Measurements from ENCODE around the gene HECW1.
"Not testable (repeated sequence)": the region's sequence is repeated elsewhere in the genome, so short reads cannot be mapped to it uniquely, and the experiment has no call there.

The HECW1 gene

DNA sequence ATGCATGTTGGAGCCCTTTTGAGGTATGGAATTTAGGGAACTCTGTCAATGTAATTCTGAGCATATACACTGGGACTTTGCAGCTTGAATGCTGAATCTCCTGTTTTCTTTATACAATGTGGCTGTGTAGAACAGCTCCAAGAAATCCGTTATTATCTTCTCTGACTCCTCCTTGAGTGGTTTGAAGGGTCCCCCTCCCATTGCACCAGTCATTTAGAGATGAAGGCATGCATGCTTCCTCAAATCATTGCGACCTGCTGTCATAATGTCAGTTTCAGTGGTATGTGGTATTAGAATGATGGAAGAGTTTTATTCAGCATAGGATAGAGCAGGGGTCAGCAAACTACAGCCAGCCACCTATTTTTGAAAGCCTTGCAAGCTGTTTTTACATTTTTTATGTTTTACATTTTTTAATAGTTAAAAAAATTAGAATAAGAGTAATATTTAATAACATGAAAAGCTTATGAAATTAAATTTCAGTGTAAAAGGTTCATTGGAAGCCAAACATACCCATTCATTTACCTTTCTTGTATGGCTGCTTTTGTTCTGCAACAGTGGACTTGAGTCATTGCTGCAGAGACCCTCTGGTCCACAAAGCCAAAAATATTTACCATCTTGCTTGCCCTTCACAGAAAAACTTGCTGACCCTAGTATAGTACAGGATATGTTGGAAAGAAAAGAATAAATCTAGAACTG, 478.6 kb downstream of the HECW1 start:
- no peaks in the 10 kb centered on the region; the same call in 1 of the 2 replicates for H3K4me1 ChIP-seq (ENCODE audit: control insufficient read depth, insufficient read depth, low read length)

DNA sequence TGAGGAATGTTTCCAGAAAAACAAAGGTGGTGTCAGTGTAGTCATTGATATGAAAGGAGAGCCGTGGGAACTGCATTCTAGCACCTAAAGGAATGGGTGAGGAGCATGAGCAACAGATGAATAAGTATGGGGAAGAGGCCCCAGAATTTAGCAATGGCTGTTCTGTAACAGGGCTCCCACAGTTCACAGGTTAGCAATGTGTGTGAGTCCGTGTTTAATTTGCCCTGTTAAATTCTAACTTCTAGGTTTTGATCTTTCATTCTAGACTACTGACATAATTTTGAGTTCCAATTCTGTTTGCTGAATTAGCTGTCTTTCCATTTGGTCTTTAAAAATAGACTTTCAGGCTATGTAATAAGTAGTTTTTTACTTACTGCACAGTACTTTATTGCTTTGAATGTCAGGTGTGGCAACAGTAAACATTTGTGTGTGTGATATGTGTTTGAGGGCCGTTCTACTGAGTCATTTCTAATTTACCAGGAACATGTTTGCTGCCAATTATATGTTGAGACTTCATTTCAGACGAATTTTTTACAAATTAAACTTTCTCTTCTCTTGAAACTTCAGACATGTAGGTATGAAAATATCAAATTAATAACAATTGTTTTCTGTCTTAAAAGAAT, 479.2 kb downstream of the HECW1 start:
- no peaks in the 10 kb centered on the region for H3K36me3 ChIP-seq (ENCODE audit: control insufficient read depth, insufficient read depth, low read length)
- H3K4me3 ChIP-seq (ENCODE audit: low read depth, low read length): no peak overlapping the region
- H3K9ac ChIP-seq (ENCODE audit: low read depth, low read length): no peak overlapping the region
- no peaks in the 10 kb centered on the region for H3K4me1 ChIP-seq (ENCODE audit: control insufficient read depth, insufficient read depth, low read length)
- H3K9me3 ChIP-seq (ENCODE audit: control insufficient read depth, insufficient read depth, low read length): no peaks in the 10 kb centered on the region
- no peaks in the 10 kb centered on the region for H3K27me3 ChIP-seq (ENCODE audit: control insufficient read depth, insufficient read depth, low read length)
- H3K27ac ChIP-seq (ENCODE audit: low read depth, low read length): no peak overlapping the region

More for the DNA sequence above, 478.6 kb downstream of the HECW1 start:
- H3K27ac ChIP-seq (ENCODE audit: low read depth, low read length): no peak overlapping the region
- no peaks in the 10 kb centered on the region for H3K27me3 ChIP-seq (ENCODE audit: control insufficient read depth, insufficient read depth, low read length)
- H3K9me3 ChIP-seq (ENCODE audit: control insufficient read depth, insufficient read depth, low read length): no peaks in the 10 kb centered on the region
- H3K4me3 ChIP-seq (ENCODE audit: low read depth, low read length): no peak overlapping the region
- H3K9ac ChIP-seq (ENCODE audit: low read depth, low read length): no peak overlapping the region
- H3K36me3 ChIP-seq (ENCODE audit: control insufficient read depth, insufficient read depth, low read length): no peaks in the 10 kb centered on the region

DNA sequence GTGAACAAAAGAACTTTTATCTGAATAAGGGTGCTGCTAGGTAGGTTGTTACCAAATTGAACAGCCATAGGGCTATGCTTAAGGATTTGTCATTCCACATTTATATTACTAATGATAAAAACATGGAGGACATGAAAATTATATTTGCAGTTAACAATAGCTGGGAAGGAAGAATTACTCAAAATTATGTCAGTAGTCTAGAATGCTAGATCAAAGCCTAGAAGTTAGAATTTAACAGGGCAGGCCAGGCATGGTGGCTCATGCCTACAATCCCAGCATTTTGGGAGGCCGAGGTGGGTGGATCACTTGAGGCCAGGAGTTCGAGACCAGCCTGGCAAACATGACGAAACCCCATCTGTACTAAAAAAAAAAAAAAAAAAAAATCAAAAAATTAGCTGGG, 479.9 kb downstream of the HECW1 start:
- H3K27ac ChIP-seq (ENCODE audit: low read depth, low read length): no peak overlapping the region
- H3K9ac ChIP-seq (ENCODE audit: low read depth, low read length): no peak overlapping the region
- H3K4me1 ChIP-seq (ENCODE audit: control insufficient read depth, insufficient read depth, low read length): no peaks in the 10 kb centered on the region
- 0 out of 2 replicates have a peak, but pooled peaks cover 4% of the 10 kb centered on the region for H3K36me3 ChIP-seq (ENCODE audit: control insufficient read depth, insufficient read depth, low read length)
- no peaks in the 10 kb centered on the region for H3K27me3 ChIP-seq (ENCODE audit: control insufficient read depth, insufficient read depth, low read length)
- no peaks in the 10 kb centered on the region for H3K9me3 ChIP-seq (ENCODE audit: control insufficient read depth, insufficient read depth, low read length)
- H3K4me3 ChIP-seq (ENCODE audit: low read depth, low read length): no peak overlapping the region

DNA sequence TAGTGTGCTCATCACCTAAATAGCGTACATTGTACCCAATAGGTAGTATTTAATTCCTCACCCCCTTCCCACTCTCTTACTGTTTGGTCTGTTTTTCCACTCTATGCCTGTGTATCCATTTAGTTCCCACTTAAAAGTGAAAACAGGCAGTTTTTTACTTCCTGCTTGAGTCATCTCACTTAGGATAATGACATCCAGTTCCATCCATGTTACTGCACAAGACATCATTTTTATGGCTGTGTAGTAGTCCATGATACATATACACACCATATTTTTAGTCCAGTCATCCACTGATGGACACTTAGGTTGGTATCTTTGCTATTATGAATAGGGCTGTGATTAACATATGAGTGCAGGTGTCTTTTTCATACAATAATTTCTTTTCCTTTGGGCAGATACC, 480.6 kb downstream of the HECW1 start:
- Histone ChIP-seq H3K27ac (ENCODE audit: low read depth, low read length) (no peak overlapping the region), H3K27me3 (ENCODE audit: control insufficient read depth, insufficient read depth, low read length) (no peaks in the 10 kb centered on the region), H3K4me3 (ENCODE audit: low read depth, low read length) (no peak overlapping the region), H3K36me3 (ENCODE audit: control insufficient read depth, insufficient read depth, low read length) (0 out of 2 replicates have a peak, but pooled peaks cover 8% of the 10 kb centered on the region), H3K4me1 (ENCODE audit: control insufficient read depth, insufficient read depth, low read length) (no peaks in the 10 kb centered on the region), H3K9ac (ENCODE audit: low read depth, low read length) (no peak overlapping the region), H3K9me3 (ENCODE audit: control insufficient read depth, insufficient read depth, low read length) (no peaks in the 10 kb centered on the region)

DNA sequence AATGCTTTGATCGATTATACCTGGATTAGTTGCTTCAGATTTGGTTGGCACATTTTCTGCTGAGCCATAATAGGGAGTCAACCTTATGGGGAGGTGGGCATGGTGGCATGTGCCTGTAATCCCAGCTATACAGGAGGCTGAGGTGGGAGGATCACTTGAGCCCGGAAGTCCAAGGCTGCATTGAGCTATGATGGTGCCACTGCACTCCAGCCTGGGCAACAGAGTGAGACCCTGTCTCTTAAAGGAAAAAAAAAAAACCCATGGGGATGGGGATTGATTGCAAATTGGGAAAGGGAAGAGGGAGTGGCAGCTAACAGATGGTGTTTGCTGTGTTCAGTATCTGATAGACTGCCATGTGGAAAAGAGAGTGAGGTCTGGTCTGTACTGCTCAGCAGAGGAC, 481.6 kb downstream of the HECW1 start:
- H3K36me3 ChIP-seq (ENCODE audit: control insufficient read depth, insufficient read depth, low read length): peaks cover 9% of the 10 kb centered on the region; the same call in 1 of the 2 replicates
- no peaks in the 10 kb centered on the region for H3K27me3 ChIP-seq (ENCODE audit: control insufficient read depth, insufficient read depth, low read length)
- no peaks in the 10 kb centered on the region for H3K9me3 ChIP-seq (ENCODE audit: control insufficient read depth, insufficient read depth, low read length)
- H3K4me1 ChIP-seq (ENCODE audit: control insufficient read depth, insufficient read depth, low read length): no peaks in the 10 kb centered on the region
- no peak overlapping the region for H3K4me3 ChIP-seq (ENCODE audit: low read depth, low read length)
- no peak overlapping the region for H3K9ac ChIP-seq (ENCODE audit: low read depth, low read length)
- no peak overlapping the region for H3K27ac ChIP-seq (ENCODE audit: low read depth, low read length)

DNA sequence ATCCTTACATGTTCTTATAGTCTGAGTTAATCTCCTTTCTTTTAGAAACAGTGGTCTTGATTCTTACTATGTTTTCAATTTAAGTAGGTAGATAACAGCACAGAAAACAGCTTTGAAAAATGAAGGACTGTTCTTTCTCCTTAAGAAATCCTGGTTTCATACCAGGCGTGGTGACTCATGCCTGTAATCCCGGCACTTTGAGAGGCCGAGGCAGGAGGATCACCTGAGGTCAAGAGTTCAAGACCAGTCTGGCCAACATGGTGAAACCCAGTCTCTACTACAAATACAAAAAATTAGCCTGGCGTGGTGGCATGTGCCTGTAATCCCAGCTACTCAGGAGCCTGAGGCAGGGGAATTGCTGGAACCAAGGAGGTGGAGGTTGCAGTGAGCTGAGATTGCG, 484.0 kb downstream of the HECW1 start:
- H3K36me3 ChIP-seq (ENCODE audit: control insufficient read depth, insufficient read depth, low read length): peaks cover 21% of the 10 kb centered on the region; the same call in 1 of the 2 replicates

DNA sequence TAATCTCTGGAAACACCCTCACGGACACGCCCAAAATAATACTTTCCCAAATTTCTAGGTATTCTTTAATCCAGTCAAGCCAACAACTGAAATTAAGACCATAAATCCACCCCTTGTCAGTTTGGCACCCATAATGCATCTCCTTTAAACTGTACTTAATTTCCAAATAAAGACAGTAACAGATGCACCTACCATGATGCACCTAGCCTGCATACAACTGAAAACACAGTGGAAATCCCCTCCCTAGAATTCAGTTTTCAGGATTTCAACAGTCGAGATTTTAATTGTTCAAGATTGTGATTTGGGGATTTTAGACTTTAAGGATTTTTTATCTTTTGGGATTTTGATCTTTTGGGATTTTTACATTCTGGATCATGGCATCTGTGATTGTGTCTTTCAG, 487.6 kb downstream of the HECW1 start:
- Histone ChIP-seq H3K9me3 (ENCODE audit: control insufficient read depth, insufficient read depth, low read length) (no peaks in the 10 kb centered on the region), H3K36me3 (ENCODE audit: control insufficient read depth, insufficient read depth, low read length) (peaks cover 21% of the 10 kb centered on the region; the same call in 1 of the 2 replicates), H3K27me3 (ENCODE audit: control insufficient read depth, insufficient read depth, low read length) (no peaks in the 10 kb centered on the region), H3K4me3 (ENCODE audit: low read depth, low read length) (no peak overlapping the region), H3K9ac (ENCODE audit: low read depth, low read length) (no peak overlapping the region), H3K27ac (ENCODE audit: low read depth, low read length) (no peak overlapping the region), H3K4me1 (ENCODE audit: control insufficient read depth, insufficient read depth, low read length) (peaks cover 8% of the 10 kb centered on the region)

More for the DNA sequence above, 484.0 kb downstream of the HECW1 start:
- H3K9ac ChIP-seq (ENCODE audit: low read depth, low read length); H3K4me3 ChIP-seq (ENCODE audit: low read depth, low read length); H3K27me3 ChIP-seq (ENCODE audit: control insufficient read depth, insufficient read depth, low read length); H3K4me1 ChIP-seq (ENCODE audit: control insufficient read depth, insufficient read depth, low read length); H3K27ac ChIP-seq (ENCODE audit: low read depth, low read length); H3K9me3 ChIP-seq (ENCODE audit: control insufficient read depth, insufficient read depth, low read length): not testable (repeated sequence)

DNA sequence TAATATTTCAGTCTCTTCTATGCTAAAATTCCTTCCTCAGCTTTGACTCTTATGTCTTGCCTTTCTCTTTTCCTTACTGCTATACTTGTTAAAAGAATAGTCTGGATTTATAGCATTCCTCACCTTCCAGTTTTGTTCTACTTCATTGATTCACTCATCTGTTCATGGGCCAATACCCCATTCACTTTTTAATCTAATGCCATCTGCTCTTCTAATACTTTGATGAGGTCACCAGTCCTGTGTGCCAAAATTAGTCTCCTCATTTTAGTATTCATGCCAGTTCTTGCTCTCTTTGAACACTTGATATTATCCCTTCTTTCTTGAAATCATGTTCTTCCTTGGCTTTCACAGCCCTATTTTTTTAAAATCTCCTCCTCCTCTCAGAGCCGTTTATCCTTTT, 489.8 kb downstream of the HECW1 start:
- Histone ChIP-seq H3K27me3 (ENCODE audit: control insufficient read depth, insufficient read depth, low read length) (no peaks in the 10 kb centered on the region), H3K4me1 (ENCODE audit: control insufficient read depth, insufficient read depth, low read length) (peaks cover 8% of the 10 kb centered on the region), H3K36me3 (ENCODE audit: control insufficient read depth, insufficient read depth, low read length) (peaks cover 17% of the 10 kb centered on the region; the same call in 1 of the 2 replicates), H3K9me3 (ENCODE audit: control insufficient read depth, insufficient read depth, low read length) (no peaks in the 10 kb centered on the region), H3K9ac (ENCODE audit: low read depth, low read length) (no peak overlapping the region), H3K4me3 (ENCODE audit: low read depth, low read length) (no peak overlapping the region), H3K27ac (ENCODE audit: low read depth, low read length) (no peak overlapping the region)

DNA sequence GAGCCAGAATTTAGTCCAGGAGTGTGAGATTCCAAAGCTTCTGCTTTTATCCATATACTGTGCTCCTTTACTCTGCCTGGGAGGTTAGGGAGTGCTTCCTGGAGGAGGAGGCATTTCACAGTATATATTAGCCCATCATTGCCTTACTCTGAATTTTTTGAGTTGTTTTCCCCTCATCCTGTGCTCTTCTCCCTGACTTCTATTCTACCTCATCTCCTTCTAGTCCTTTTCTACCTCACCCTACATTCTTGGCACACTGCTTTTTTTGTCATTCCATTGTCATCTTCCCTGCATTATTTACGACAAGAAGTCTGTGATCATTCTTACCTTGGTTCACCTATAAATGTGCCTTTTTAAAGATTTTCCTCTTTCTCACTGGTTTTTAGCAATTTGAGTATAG, 491.8 kb downstream of the HECW1 start:
- no peaks in the 10 kb centered on the region for H3K27me3 ChIP-seq (ENCODE audit: control insufficient read depth, insufficient read depth, low read length)
- no peaks in the 10 kb centered on the region for H3K9me3 ChIP-seq (ENCODE audit: control insufficient read depth, insufficient read depth, low read length)
- H3K27ac ChIP-seq (ENCODE audit: low read depth, low read length): no peak overlapping the region
- no peak overlapping the region for H3K9ac ChIP-seq (ENCODE audit: low read depth, low read length)
- H3K4me3 ChIP-seq (ENCODE audit: low read depth, low read length): no peak overlapping the region
- H3K4me1 ChIP-seq (ENCODE audit: control insufficient read depth, insufficient read depth, low read length): peaks cover 8% of the 10 kb centered on the region
- H3K36me3 ChIP-seq (ENCODE audit: control insufficient read depth, insufficient read depth, low read length): peaks cover 21% of the 10 kb centered on the region

DNA sequence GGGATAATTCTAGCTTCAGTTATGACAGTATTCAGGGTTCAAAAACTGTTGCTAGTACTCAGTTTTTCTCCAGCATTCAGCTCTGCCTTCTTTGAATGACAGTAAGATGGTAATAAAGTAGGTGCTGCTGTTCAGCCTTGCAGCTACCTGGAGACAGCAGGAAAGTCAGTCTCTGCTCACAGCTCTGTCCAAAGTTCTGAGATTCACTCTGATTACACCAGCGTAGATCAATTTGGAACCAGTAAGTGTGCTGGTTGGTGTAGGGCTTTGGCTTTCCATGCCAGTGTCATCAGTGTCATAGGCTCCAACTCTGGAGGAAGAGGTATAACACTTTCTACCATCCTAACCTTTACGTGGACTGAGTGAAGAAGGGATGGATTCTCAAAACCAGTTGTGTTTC, 496.6 kb downstream of the HECW1 start:
- Histone ChIP-seq H3K9me3 (ENCODE audit: control insufficient read depth, insufficient read depth, low read length) (no peaks in the 10 kb centered on the region), H3K4me1 (ENCODE audit: control insufficient read depth, insufficient read depth, low read length) (no peaks in the 10 kb centered on the region), H3K27me3 (ENCODE audit: control insufficient read depth, insufficient read depth, low read length) (no peaks in the 10 kb centered on the region), H3K36me3 (ENCODE audit: control insufficient read depth, insufficient read depth, low read length) (peaks cover 29% of the 10 kb centered on the region), H3K4me3 (ENCODE audit: low read depth, low read length) (no peak overlapping the region), H3K27ac (ENCODE audit: low read depth, low read length) (no peak overlapping the region), H3K9ac (ENCODE audit: low read depth, low read length) (no peak overlapping the region)

DNA sequence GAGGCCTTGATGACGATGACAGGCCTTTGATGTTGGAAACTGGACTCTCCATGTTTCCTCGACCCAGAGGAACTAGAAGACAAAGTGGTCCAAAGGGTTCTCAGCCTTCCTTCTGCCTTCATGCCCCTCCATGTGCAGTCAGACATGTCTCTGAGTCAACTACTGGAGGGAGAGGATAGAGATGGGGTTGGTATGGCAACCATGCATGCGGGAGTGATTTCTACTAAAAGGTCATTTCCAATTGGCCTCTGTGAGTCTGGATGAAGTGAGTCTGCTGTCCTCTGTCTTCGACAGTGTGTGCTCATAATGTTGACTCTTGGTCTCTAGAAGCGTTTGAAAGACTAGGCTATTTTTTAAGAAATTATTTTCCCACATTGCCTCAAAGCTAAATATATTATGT, 499.7 kb downstream of the HECW1 start:
- Histone ChIP-seq H3K9ac (ENCODE audit: low read depth, low read length) (no peak overlapping the region), H3K36me3 (ENCODE audit: control insufficient read depth, insufficient read depth, low read length) (peaks cover 33% of the 10 kb centered on the region), H3K4me1 (ENCODE audit: control insufficient read depth, insufficient read depth, low read length) (no peaks in the 10 kb centered on the region), H3K27ac (ENCODE audit: low read depth, low read length) (no peak overlapping the region), H3K4me3 (ENCODE audit: low read depth, low read length) (no peak overlapping the region), H3K27me3 (ENCODE audit: control insufficient read depth, insufficient read depth, low read length) (no peaks in the 10 kb centered on the region), H3K9me3 (ENCODE audit: control insufficient read depth, insufficient read depth, low read length) (no peaks in the 10 kb centered on the region)
